ENCODE measurements around the gene CTDSPL. TPM values are rescaled to one million over a fixed set of nuclear protein-coding genes. Genes with fewer than 3 reads are reported as not detected.

CTDSPL gene
- total and polyA plus RNA-seq, 10 of the 15 experiments (the other 5 are each of a cell fraction or from before 2014, with no cell fraction given) = 0.05 to 0.51 (median 0.18) TPM; not detected in 6

DNA sequence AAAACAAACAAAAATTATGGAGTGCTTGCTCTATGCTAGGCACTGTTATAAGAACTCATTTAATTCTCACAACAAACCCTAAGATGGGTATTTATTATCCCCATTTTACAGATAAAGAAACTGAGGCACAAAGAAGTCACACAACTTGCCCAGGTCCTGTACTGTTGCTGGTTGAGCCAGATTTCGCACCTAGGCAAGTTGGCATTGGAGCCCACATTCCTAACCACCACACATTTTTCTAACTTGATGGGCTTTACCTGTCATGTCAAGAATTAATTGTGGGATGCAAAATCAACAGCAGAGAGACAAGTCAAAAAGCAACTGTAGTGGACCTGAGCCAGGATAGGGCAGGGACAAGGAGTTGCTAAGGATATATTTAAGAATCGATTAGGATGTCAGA lies 81.0 kb downstream of the CTDSPL start:
- CTCF ChIA-PET = interaction anchor here (1.3 kb wide), 1 partner anchor 87 kb away, joined by 4 read pairs; no protein-coding TSS in a partner anchor

More for the DNA sequence above, 81.0 kb downstream of the CTDSPL start:
- no peaks in the 10 kb centered on the region for H3K9me3 ChIP-seq (replicated peaks; ENCODE audit: control insufficient read depth, insufficient read depth, low read length)
- no peak overlapping the region for H3K27ac ChIP-seq (ENCODE audit: control insufficient read depth, insufficient read depth)
- H3K9ac ChIP-seq (ENCODE audit: control insufficient read depth, insufficient read depth, low read length) = no peak overlapping the region
- no peaks in the 10 kb centered on the region for H3K36me3 ChIP-seq (ENCODE audit: control insufficient read depth in 2 of 2, insufficient read depth in 2 of 2, low read length in 1 of 2)
- H3K4me1 ChIP-seq (ENCODE audit: control insufficient read depth, insufficient read depth, low read length) = no peaks in the 10 kb centered on the region
- H3K4me3 ChIP-seq = no peak overlapping the region
- ChIA-PET RAD21 (ENCODE audit: unreplicated experiment) (no interaction called here), SMC1A (ENCODE audit: uncharacterized antibody, unreplicated experiment) (interaction anchor here (1.0 kb wide), 1 partner anchor 101 kb away, joined by 3 read pairs; no protein-coding TSS in a partner anchor), POLR2A (no interaction called here)
- no peak for ATAC-seq
- no peak for DNase-seq (ENCODE audit: low read depth, low spot score)
- WGBS (ENCODE audit: insufficient coverage, insufficient replicate concordance, low lambda C conversion rate, missing lambda C conversion rate) = 15% methylated on average over 2 of the region's 2 CpGs
- H3K27me3 ChIP-seq (replicated peaks in 1 of 2; ENCODE audit: control insufficient read depth in 2 of 2, insufficient read depth in 2 of 2, low read length in 1 of 2) = peaks cover 0 to 2% of the 10 kb centered on the region in 2 experiments; a peak in 1 of 4 replicates
- BruUV-seq (replicated peaks) = no TSS peak
- H2AFZ ChIP-seq (ENCODE audit: control insufficient read depth, low read depth, low read length) = no peak overlapping the region
- FAIRE-seq = no peak
- no peak overlapping the region for H3K4me2 ChIP-seq (ENCODE audit: control insufficient read depth, insufficient read depth)
- no peaks in the 10 kb centered on the region for H3K79me2 ChIP-seq (ENCODE audit: control insufficient read depth, insufficient read depth, low read length)
- TF ChIP-seq SMC3 (IDR thresholded peaks at IDR 0.05; ENCODE audit: borderline replicate concordance, low read length) = no peak
- TF ChIP-seq YY1 (IDR thresholded peaks at IDR 0.05; ENCODE audit: low read depth, low read length) = no peak
- TF ChIP-seq BHLHE40 (IDR thresholded peaks at IDR 0.05; ENCODE audit: borderline replicate concordance in 1 of 2, low read depth in 2 of 2, low read length in 1 of 2) = no peak
- TF ChIP-seq, protein P1, sequence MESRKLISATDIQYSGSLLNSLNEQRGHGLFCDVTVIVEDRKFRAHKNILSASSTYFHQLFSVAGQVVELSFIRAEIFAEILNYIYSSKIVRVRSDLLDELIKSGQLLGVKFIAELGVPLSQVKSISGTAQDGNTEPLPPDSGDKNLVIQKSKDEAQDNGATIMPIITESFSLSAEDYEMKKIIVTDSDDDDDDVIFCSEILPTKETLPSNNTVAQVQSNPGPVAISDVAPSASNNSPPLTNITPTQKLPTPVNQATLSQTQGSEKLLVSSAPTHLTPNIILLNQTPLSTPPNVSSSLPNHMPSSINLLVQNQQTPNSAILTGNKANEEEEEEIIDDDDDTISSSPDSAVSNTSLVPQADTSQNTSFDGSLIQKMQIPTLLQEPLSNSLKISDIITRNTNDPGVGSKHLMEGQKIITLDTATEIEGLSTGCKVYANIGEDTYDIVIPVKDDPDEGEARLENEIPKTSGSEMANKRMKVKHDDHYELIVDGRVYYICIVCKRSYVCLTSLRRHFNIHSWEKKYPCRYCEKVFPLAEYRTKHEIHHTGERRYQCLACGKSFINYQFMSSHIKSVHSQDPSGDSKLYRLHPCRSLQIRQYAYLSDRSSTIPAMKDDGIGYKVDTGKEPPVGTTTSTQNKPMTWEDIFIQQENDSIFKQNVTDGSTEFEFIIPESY (IDR thresholded peaks at IDR 0.05) = no peak
- TF ChIP-seq, protein P2, sequence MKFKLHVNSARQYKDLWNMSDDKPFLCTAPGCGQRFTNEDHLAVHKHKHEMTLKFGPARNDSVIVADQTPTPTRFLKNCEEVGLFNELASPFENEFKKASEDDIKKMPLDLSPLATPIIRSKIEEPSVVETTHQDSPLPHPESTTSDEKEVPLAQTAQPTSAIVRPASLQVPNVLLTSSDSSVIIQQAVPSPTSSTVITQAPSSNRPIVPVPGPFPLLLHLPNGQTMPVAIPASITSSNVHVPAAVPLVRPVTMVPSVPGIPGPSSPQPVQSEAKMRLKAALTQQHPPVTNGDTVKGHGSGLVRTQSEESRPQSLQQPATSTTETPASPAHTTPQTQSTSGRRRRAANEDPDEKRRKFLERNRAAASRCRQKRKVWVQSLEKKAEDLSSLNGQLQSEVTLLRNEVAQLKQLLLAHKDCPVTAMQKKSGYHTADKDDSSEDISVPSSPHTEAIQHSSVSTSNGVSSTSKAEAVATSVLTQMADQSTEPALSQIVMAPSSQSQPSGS (IDR thresholded peaks at IDR 0.05; ENCODE audit: low read length) = no peak
- intact Hi-C loops (cut with micrococcal nuclease; ENCODE audit: unreplicated experiment) (no loop called here), in situ Hi-C loops (cut with MboI) (no loop called here)
- no peaks in the 10 kb centered on the region for H4K20me1 ChIP-seq (ENCODE audit: control insufficient read depth, insufficient read depth)

Measured in GM12878 (cell line).